Erythroblast (primary cell): ENCODE results near the gene TSKS.

Source experiments
- GATA1 ChIP-seq: IDR thresholded peaks from 2 replicates; pipeline ENCODE4 v1.6.1; 2011; ENCODE audit warnings: low read depth, mild to moderate bottlenecking, control low read depth, low read length, moderate library complexity
- POLR2A ChIP-seq: IDR thresholded peaks from 2 replicates; pipeline ENCODE4 v1.6.1; 2011; ENCODE audit warnings: mild to moderate bottlenecking, low read length

GRCh38 chr19:49696865-49697264, 66.2 kb downstream of the TSKS start:
- TF ChIP-seq POLR2A, result no peak
- no peak for TF ChIP-seq GATA1
